CD4-positive, alpha-beta T cell (primary cell): ENCODE measurements around the gene TMEM217. TPM values are rescaled to one million over a fixed set of nuclear protein-coding genes. Genes with fewer than 3 reads are reported as not detected.

Source experiments
- ATAC-seq: fragments of 200-7000 bp; cut with Tn5 transposase; one replicate; pipeline ENCODE4 v1.10.0; 2022; ENCODE audit warnings: mild to moderate bottlenecking; ENCODE audit not compliant: poor library complexity
- CTCF ChIA-PET: fragments of 350-600 bp; sonication (Branson Sonifier 250); formaldehyde crosslinking; loops from one replicate; lab custom pipeline; 2021; ENCODE audit warnings: antibody characterized with exemption, inconsistent platforms; lab: Charles Lee
- POLR2A ChIA-PET: fragments of 350-600 bp; sonication (Branson Sonifier 250); formaldehyde crosslinking; loops from one replicate; lab custom pipeline; 2021; ENCODE audit warnings: antibody characterized with exemption, inconsistent platforms; lab: Charles Lee
- DNase-seq, 14 experiments: peaks; one replicate each; pipeline ENCODE4 v3.0.0-alpha.2; 2013 to 2020; ENCODE audit warnings: mixed read lengths in 2 of 14
- H3K27ac ChIP-seq, 2 donors: one replicate each; pipeline versions ENCODE4 v1.5.1 to v1.7.0; 2013; ENCODE audit warnings: low read length in 2 of 2, low read depth in 1 of 2, mild to moderate bottlenecking in 1 of 2
- H3K27me3 ChIP-seq, 2 experiments: 1 replicate in 1 of 2; 2 replicates in 1 of 2; pipeline versions ENCODE4 v1.6.1 to v1.7.0; 2013; ENCODE audit warnings: low read length in 2 of 2, control low read depth in 1 of 2, mild to moderate bottlenecking in 1 of 2, moderate library complexity in 1 of 2; ENCODE audit not compliant: insufficient read depth in 2 of 2, control insufficient read depth in 1 of 2
- H3K36me3 ChIP-seq: one replicate; pipeline ENCODE4 v1.6.1; 2013; ENCODE audit warnings: low read length, control low read depth; ENCODE audit not compliant: insufficient read depth
- H3K4me1 ChIP-seq: one replicate; pipeline ENCODE4 v1.6.1; 2013; ENCODE audit warnings: low read length, control low read depth; ENCODE audit not compliant: insufficient read depth
- H3K4me3 ChIP-seq: one replicate; pipeline ENCODE4 v1.5.1; 2013; ENCODE audit warnings: mild to moderate bottlenecking, low read length, moderate library complexity
- H3K9me3 ChIP-seq, 2 experiments: 1 replicate in 1 of 2; 2 replicates in 1 of 2; pipeline versions ENCODE4 v1.6.1 to v1.7.0; 2013; ENCODE audit warnings: low read length in 2 of 2, mild to moderate bottlenecking in 2 of 2, control low read depth in 1 of 2, moderate library complexity in 1 of 2; ENCODE audit not compliant: control insufficient read depth in 1 of 2, insufficient read depth in 1 of 2
- H3K27ac Mint-ChIP-seq: one replicate; pipeline ENCODE4 v1.8.0; 2020; ENCODE audit warnings: mixed read lengths
- H3K27me3 Mint-ChIP-seq: one replicate; pipeline ENCODE4 v1.8.0; 2021; ENCODE audit warnings: mixed read lengths
- H3K36me3 Mint-ChIP-seq: one replicate; pipeline ENCODE4 v1.8.0; 2021; ENCODE audit warnings: low read depth, mixed read lengths
- H3K4me1 Mint-ChIP-seq: one replicate; pipeline ENCODE4 v1.8.0; 2021; ENCODE audit warnings: low read depth, mixed read lengths
- H3K4me3 Mint-ChIP-seq: one replicate; pipeline ENCODE4 v1.8.0; 2020; ENCODE audit warnings: mild to moderate bottlenecking, mixed read lengths
- H3K9me3 Mint-ChIP-seq: one replicate; pipeline ENCODE4 v1.8.0; 2020; ENCODE audit warnings: mixed read lengths
- CTCF ChIP-seq: fragments of 200-600 bp; IDR thresholded peaks from one replicate; pipeline ENCODE4 v1.8.0; 2022; ENCODE audit warnings: antibody characterized with exemption, mild to moderate bottlenecking
- intact Hi-C, 2 experiments: fragments of 100-400 bp; cut with DNase I in 1 of 2; cut with micrococcal nuclease in 1 of 2; formaldehyde crosslinking; loops; one replicate each; pipeline versions ENCODE4 v1.15.1 to v1.9.0; 2023 to 2025; cut with DNase I, micrococcal nuclease
- total RNA-seq, 174 experiments: library from RNA in 2 of 174; stranded (reverse) in 2 of 174; gene quantifications; one replicate each; pipeline ENCODE4 v1.2.3 and lab custom pipeline; 2021 to 2026

TMEM217 gene
- total RNA-seq, 2 experiments from 2014 or later: 0.41 to 0.47 TPM

- peaks cover 59% of the 10 kb centered on the region for H3K36me3 Mint-ChIP-seq
- Histone ChIP-seq H3K27ac (peak overlapping the region; percentile 30 to 81), H3K4me1 (peaks cover 58% of the 10 kb centered on the region), H3K9me3 (no peaks in the 10 kb centered on the region), H3K36me3 (peaks cover 55% of the 10 kb centered on the region), H3K4me3 (peak overlapping the region; percentile 93), H3K27me3 (no peaks in the 10 kb centered on the region)
- no peak for TF ChIP-seq CTCF
- intact Hi-C loops: loop anchor here in 1 of 2 experiments (5.0 kb wide), 2 partner anchors 72 to 287 kb away; partner anchors contain the start of gene C6orf89
- CTCF ChIA-PET: interaction anchor here (1.8 to 8.8 kb wide), 4 partner anchors 34 to 156 kb away, joined by 5 to 117 read pairs (median 14); no protein-coding TSS in a partner anchor
- DNase-seq (no peak), ATAC-seq (no peak)
- peak overlapping the region; percentile 95 for H3K27ac Mint-ChIP-seq
- peaks cover 61% of the 10 kb centered on the region for H3K4me1 Mint-ChIP-seq
- POLR2A ChIA-PET: interaction anchor here (1.0 to 8.3 kb wide), 6 partner anchors 13 to 153 kb away, joined by 3 to 164 read pairs (median 11); no protein-coding TSS in a partner anchor
- no peaks in the 10 kb centered on the region for H3K9me3 Mint-ChIP-seq
- H3K27me3 Mint-ChIP-seq: no peaks in the 10 kb centered on the region
- peak overlapping the region; percentile 95 for H3K4me3 Mint-ChIP-seq
Measured at GRCh38 chr6:37174515-37175331, 83.2 kb downstream of the TMEM217 start.

- Histone ChIP-seq H3K27ac (peak overlapping the region; percentile 12 to 81), H3K9me3 (no peaks in the 10 kb centered on the region), H3K36me3 (peaks cover 55% of the 10 kb centered on the region), H3K4me1 (peaks cover 59% of the 10 kb centered on the region), H3K27me3 (no peaks in the 10 kb centered on the region), H3K4me3 (peak overlapping the region; percentile 93)
- TF ChIP-seq CTCF: no peak
- intact Hi-C loops: loop anchor here in 1 of 2 experiments (5.0 kb wide), 2 partner anchors 72 to 287 kb away; partner anchors contain the start of gene C6orf89
- Mint-ChIP-seq H3K4me1 (peaks cover 64% of the 10 kb centered on the region), H3K9me3 (no peaks in the 10 kb centered on the region), H3K36me3 (peaks cover 60% of the 10 kb centered on the region), H3K27ac (peak overlapping the region; percentile 95), H3K4me3 (peak overlapping the region; percentile 95), H3K27me3 (no peaks in the 10 kb centered on the region)
- DNase-seq: no peak
- ChIA-PET CTCF (interaction anchor here (1.9 to 8.8 kb wide), 5 partner anchors 34 to 155 kb away, joined by 5 to 123 read pairs (median 116); no protein-coding TSS in a partner anchor), POLR2A (interaction anchor here (1.0 to 8.3 kb wide), 5 partner anchors 13 to 153 kb away, joined by 4 to 164 read pairs (median 57); no protein-coding TSS in a partner anchor)
- ATAC-seq: no peak
Measured at GRCh38 chr6:37174196-37174514, 83.8 kb downstream of the TMEM217 start.

- peak overlapping the region; percentile 95 for H3K27ac Mint-ChIP-seq
- peaks cover 70% of the 10 kb centered on the region for H3K4me1 Mint-ChIP-seq
- no peaks in the 10 kb centered on the region for H3K27me3 ChIP-seq
- H3K27ac ChIP-seq: peak overlapping the region; percentile 12 to 81
- H3K4me3 Mint-ChIP-seq: peak overlapping the region; percentile 95
- TF ChIP-seq CTCF: no peak
- DNase-seq (peak in 7 of 14 experiments; percentile 14 to 64 (median 47)), ATAC-seq (no peak)
- no peaks in the 10 kb centered on the region for H3K9me3 ChIP-seq
- intact Hi-C loops: loop anchor here in 1 of 2 experiments (5.0 kb wide), 2 partner anchors 71 to 286 kb away; partner anchors contain the start of gene C6orf89
- ChIA-PET CTCF (interaction anchor here (0.8 to 8.8 kb wide), 10 partner anchors 9 to 408 kb away, joined by 3 to 123 read pairs (median 12); partner anchors contain the start of gene C6orf89), POLR2A (interaction anchor here (1.0 to 8.3 kb wide), 10 partner anchors 9 to 152 kb away, joined by 3 to 164 read pairs (median 17); no protein-coding TSS in a partner anchor)
- peaks cover 63% of the 10 kb centered on the region for H3K36me3 Mint-ChIP-seq
- H3K36me3 ChIP-seq: peaks cover 55% of the 10 kb centered on the region
- no peaks in the 10 kb centered on the region for H3K27me3 Mint-ChIP-seq
- peak overlapping the region; percentile 93 for H3K4me3 ChIP-seq
- H3K9me3 Mint-ChIP-seq: no peaks in the 10 kb centered on the region
- H3K4me1 ChIP-seq: peaks cover 64% of the 10 kb centered on the region
Measured at GRCh38 chr6:37173493-37174195, 84.3 kb downstream of the TMEM217 start.
